Kidney glomerular epithelial cell (primary cell): ENCODE results near the gene CGN.
A peak's percentile ranks its signal among the peaks of the same experiment; 100 is the strongest.

Experiments
- DNase-seq: peaks from one replicate; lab custom pipeline; 2025; lab: John Stamatoyannopoulos, UW

Gene CGN

DNA sequence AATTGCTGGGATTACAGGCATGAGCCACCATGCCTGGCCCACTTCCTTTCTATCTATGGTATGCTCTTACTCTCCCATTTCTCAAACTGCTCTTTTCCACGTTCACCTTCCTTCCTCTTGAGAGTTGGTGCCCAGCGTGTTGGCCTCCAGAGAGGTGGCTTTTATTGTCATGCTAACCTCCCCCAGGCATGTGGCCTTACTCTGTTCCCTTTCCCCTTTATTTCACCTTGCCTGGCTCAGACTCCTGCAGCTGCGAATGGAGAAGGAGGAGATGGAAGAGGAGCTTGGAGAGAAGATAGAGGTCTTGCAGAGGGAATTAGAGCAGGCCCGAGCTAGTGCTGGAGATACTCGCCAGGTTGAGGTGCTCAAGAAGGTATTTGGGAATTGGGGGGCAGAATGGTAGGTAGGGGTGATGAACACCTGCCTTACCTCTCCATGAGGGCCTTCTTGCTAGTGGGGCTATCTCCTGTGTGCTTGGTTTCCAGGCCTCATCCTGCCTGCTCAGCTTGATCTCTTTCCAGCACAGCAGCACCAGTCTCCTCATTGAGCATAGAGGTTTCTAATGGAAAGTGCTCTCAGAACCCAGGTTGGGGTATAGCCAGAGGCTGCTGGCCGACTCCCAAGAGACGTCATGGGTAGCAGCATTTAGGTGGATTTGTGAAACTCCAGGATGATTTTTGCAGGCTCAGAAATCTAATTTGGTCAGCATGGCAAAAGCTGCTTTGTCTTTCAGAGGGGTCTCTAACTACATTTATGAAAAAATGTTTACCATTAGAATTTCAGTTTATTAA, 15.7 kb downstream of the CGN start:
- no peak for DNase-seq

DNA sequence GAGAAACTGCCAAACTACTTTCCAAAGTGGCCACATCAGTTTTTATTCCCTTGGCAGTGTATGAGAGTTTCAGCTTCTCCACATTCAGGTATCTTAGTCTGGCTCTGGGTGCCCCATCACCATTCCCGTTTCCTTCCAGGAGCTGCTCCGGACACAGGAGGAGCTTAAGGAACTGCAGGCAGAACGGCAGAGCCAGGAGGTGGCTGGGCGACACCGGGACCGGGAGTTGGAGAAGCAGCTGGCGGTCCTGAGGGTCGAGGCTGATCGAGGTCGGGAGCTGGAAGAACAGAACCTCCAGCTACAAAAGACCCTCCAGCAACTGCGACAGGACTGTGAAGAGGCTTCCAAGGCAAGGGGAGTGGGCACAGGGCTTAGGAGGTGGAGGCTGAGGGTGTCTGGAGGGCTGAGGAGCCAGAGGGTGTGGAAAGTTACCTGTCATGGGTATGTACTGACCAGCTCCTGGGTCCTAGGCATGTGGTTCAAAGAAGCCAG, 18.1 kb downstream of the CGN start:
- no peak for DNase-seq

DNA sequence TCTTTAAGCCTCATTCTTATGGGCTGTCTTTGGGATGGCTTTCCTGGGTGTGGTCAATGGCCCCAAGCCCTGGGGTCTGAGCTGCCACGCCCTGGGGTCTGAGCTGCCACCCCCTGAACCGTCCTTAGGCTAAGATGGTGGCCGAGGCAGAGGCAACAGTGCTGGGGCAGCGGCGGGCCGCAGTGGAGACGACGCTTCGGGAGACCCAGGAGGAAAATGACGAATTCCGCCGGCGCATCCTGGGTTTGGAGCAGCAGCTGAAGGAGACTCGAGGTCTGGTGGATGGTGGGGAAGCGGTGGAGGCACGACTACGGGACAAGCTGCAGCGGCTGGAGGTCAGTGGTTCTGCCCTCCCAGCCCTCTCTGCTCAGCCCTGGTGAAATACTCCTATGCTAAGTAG, 18.6 kb downstream of the CGN start:
- DNase-seq = no peak

DNA sequence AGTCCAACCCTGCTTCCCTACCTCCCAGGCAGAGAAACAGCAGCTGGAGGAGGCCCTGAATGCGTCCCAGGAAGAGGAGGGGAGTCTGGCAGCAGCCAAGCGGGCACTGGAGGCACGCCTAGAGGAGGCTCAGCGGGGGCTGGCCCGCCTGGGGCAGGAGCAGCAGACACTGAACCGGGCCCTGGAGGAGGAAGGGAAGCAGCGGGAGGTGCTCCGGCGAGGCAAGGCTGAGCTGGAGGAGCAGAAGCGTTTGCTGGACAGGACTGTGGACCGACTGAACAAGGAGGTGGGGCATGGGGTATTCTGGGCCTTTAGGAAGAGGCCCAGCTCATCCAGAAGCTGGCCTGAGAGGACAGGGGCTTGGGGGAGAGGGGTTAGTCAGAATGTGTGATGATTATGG, 19.3 kb downstream of the CGN start:
- DNase-seq = no peak

DNA sequence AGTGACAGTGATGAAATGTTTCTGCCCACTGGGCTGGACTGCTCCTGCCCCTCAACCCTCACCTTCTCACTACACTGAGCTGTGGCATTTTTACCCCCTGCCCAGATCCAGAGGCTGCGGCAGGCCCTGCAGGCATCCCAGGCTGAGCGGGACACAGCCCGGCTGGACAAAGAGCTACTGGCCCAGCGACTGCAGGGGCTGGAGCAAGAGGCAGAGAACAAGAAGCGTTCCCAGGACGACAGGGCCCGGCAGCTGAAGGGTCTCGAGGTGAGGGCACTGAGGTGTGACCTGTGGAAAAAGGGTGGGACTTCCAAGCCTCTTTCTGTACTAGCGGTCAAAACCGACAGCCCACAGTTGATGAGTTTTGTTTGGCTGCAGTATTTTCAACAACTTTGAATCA, 22.7 kb downstream of the CGN start:
- DNase-seq = no peak

DNA sequence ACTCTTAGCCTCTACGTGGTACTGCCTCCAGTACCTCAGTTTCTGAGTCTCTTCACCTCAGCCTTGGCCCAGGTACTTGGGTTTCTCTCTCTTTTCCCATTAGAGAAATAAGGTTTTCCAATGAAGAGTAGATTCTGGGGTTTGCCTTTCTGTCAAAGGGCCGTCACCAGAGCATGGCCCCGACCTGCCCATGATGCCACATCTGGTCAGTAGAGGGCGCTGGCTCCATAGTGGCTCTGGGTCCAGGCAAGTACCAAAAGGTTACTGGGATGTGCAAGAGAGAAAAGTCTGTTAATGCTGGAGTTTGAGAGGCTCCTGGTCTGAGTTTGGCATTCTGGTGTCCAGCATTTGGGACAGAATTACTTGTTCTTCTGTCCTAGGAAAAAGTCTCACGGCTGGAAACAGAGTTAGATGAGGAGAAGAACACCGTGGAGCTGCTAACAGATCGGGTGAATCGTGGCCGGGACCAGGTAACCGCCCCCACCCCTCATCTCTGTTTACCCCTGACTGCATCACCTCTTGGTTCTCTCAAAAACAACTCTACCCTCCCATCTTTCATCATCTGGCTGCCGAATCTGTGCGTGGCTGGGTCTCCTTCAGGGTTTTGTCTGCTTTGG, 23.6 kb downstream of the CGN start:
- DNase-seq = peak; percentile 41

DNA sequence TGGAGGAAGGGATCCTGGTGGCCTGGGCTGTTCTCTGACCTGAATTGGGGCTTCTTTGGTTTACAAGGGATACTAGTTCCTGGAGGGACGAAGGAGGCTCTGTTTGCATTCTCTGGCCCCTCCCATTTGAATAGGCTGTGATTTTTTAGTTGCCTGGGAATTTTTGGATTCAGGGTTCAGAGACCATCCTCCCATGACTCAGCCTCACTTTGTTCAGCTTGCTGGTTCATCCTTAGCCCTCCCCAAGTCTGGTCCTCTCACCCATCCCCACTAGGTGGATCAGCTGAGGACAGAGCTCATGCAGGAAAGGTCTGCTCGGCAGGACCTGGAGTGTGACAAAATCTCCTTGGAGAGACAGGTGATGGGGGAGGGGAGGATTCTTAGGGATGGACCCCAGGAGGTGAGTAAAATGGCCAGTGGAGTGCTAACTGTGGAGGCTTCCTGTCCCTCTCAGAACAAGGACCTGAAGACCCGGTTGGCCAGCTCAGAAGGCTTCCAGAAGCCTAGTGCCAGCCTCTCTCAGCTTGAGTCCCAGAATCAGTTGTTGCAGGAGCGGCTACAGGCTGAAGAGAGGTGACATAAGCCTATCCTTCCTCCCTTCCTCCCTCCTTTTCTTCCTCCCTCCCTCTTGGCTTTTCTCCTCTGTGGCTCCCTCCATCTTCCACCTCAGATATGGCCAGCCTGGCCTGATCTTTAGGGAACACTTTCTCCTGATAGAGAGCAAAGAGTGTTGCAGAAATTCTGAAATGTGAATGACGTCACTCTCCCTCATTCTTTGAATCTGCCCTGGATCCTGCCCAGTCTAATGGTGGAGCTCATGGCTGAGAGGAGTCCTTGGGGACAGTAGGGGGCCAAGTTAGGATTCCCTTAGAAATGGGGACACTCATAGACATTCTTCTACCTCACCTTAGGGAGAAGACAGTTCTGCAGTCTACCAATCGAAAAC, 24.4 kb downstream of the CGN start:
- DNase-seq = no peak

DNA sequence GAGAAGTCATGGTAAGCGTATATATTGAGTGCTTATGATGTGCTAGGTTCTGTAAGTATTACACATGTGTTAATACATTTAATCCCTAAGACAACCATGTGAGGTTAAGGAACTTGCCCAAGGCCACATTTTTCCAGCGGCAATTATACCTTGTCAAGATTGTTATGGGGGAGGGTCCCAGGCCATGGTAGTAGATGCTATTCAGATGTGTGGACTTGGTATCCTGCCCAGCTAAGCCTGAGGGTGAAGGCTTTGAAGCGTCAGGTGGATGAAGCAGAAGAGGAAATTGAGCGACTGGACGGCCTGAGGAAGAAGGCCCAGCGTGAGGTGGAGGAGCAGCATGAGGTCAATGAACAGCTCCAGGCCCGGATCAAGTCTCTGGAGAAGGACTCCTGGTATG, 25.3 kb downstream of the CGN start:
- no peak for DNase-seq

DNA sequence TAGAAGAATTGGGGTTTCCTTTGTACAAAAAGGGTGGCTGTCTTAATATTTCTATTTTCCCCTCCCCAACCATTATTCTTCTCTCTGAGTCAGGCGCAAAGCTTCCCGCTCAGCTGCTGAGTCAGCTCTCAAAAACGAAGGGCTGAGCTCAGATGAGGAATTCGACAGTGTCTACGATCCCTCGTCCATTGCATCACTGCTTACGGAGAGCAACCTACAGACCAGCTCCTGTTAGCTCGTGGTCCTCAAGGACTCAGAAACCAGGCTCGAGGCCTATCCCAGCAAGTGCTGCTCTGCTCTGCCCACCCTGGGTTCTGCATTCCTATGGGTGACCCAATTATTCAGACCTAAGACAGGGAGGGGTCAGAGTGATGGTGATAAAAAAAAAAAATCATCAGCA, 25.9 kb downstream of the CGN start:
- DNase-seq = peak; percentile 88

DNA sequence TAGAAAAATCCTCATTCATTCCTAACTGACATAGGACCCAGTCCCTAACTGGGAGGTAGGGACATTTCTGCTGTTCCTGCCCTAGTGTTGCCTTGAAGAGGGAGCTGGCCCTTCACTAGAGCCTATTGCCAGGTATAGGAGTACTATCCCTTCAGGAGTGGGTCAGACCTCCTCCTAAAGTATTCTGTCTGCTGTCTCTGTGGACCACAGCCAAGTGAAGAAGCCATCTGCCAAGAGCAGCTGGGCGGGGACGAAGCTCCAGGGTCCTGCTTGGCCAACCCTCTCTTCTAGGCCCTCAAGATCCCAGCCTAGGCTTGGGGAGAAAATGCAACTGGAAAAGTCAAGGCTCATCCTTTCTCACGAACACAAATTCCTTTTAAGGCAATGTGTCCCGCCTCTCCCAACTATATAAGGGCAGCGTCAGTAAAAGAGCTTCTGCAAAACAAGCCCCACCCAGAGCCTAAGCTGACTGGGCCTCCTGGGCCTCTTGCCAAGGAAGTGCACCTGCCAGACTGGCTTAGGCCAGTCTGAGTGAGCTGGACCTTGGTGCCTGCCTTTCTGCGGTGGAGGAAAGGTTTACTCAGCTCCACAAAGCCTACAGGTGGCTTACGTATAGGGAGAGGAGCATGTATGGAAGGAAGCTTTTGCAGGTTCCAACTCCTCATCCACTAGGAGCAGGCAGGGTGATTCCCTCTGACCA, 28.3 kb downstream of the CGN start:
- DNase-seq = peak; percentile 93

DNA sequence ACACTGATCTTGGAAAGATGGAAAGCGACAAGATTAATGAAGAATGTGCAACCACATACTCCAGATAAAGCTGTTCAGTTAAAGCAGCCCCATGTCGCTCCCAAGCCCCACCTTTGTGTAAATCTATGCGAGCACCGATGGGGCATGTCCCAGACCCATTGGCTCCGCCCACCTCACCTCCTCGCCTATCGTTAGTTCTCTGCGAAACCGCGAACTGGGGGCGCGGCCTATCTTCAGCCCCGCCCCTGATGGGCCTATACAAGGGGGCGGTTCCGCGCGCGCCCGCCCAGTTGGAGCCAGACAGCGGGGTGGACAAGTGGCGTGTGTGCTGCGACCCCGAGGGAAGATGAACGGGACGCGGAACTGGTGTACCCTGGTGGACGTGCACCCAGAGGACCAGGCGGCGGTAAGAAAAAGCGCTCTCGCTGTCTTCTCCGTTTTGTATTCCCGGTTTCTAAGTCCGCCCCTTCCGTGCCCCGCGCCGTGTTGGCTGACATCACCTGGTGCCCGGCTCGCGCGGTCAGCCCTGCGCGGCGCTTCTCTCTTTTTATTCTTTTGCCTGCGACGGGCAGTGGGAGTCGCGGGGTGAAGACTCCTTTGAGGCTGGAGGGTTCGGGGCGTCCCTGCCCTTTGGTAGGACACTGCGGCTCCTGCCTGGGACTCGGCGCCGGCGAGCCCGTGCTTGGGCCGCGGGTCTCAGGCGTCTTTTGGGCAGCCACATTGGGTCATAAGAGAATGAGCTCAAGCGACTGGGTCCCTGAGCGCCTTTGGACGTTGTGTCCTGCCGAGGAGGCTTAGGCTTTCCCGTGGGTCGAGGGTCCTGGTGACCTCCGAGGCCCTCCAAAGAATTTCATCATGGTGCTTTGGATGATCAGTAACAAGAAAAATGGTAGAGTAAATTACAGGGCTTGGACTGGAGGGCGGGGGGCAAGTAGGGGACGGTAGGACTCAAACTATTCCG, 29.1 kb downstream of the CGN start, which contains the start of gene TUFT1:
Gene TUFT1 (plus strand): TSS at position 289 of the 961 bp plus-strand sequence. CDS start 58 bp downstream, at position 347.
- DNase-seq = peak; percentile 86

DNA sequence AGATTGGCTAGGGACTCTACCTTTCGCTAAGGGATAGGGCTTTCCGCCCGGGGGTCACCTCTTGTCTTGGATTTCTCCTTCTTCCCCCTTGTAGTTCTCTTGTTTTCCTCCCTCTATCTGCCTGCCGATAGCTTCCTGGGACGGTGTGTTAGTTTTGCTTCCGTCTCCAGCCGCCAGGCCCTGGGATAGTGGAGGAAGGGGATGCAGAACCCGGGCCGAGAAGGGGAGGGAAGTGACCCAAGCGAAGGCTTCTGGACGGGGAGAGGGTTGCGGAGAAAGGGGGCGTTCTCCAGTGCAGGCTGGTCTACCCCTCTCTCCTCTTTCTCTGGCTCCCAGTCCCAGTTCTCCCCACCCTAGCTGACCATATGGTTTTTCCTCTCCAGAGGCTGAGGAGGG, 29.8 kb downstream of the CGN start:
- no peak for DNase-seq

DNA sequence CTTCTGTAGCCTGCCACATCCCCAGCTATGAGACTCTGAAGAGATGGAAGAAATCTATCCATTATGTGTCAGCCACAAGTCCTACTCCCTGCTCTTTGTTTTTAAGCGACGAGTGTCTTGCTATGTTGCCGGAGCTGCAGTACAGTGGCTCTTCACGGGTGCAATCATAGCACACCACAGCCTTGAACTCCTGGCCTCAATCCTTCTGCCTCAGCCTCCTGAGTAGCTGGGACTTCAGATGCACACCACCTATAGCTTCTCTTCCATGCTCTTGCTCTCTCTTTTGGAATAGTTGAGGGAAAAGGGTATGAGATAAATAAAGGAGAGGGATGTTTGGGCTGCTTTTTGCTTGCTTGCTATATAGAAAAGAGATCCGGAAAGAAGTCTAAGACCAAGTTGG, 30.6 kb downstream of the CGN start:
- DNase-seq = no peak

DNA sequence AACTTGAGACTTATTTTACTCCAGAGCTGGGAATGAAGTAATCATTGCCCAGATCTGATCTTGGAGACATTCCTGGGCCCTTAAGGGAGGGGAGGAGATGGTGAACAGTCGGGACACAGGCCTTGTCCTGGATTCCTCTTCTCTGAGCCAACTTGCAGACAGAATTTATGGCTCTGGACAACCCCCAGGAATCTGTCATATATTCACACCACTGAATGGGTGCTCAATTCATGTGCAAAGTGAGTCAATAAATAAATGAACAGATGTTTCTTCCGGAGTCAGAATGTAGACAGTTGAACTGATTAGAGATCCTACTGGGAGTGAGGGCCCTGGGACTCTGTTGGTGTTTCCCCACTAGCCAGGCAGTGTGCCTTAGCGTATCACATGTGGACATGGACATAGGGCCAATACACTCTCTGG, 31.5 kb downstream of the CGN start:
- DNase-seq = peak; percentile 85

DNA sequence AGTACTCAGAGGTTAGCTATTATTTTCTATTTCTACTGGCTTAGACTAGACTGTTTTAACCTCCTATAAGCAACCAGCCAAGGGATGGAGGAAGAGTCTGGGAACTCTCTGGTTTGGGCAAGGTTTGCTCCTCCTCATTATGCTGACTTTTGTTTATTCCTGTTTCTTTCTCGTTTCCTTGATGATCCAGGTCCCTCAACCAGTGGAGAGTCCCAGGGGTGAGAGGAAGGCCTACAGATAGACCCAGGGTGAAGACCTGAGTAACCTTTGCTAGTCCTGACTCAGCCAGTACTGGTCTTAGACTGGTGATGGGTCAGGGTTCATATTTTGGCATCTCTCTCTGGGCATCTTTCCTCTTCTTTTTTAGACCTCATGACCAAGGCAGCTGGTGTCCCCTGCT, 34.4 kb downstream of the CGN start:
- DNase-seq = no peak

DNA sequence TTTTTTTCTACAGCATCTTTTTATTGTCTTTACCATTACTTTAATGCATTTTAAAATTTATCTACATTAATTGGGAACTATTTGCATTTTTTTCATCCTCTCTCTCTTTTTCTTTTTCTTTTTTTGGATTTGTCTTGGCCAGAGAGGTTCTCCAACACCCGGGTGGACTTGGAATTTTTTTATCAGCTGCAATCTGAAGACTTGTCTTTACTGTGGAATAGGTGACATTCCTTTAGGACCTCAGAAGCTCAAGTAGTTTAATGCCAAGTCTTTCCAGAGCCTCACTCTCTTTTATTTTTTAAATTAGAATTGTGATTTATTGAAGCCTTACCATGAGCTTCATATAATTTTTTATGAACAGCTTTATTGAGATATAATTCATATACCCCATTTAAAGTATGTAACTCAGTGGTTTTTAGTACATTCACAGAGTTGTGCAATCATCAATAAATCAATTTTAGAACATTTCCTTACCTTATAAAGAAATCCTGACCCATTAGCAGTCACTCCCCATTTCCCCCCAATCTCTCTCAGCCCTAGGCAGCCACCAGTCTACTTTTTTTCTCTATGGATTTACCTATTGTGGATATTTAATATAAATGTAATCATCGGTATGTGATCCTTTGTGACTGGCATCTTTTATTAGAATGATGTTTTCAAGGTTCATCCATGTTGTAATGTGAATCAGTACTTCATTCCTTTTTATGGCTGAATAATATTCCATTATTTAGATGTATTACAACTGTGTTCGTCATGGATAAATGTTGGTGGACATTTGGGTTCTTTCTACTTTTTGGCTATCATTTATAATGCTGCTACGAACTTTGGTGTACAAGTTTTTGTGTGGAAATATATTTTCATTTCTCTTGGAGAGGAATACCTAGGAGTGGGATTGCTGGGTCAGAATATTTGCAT, 35.1 kb downstream of the CGN start:
- DNase-seq = no peak

DNA sequence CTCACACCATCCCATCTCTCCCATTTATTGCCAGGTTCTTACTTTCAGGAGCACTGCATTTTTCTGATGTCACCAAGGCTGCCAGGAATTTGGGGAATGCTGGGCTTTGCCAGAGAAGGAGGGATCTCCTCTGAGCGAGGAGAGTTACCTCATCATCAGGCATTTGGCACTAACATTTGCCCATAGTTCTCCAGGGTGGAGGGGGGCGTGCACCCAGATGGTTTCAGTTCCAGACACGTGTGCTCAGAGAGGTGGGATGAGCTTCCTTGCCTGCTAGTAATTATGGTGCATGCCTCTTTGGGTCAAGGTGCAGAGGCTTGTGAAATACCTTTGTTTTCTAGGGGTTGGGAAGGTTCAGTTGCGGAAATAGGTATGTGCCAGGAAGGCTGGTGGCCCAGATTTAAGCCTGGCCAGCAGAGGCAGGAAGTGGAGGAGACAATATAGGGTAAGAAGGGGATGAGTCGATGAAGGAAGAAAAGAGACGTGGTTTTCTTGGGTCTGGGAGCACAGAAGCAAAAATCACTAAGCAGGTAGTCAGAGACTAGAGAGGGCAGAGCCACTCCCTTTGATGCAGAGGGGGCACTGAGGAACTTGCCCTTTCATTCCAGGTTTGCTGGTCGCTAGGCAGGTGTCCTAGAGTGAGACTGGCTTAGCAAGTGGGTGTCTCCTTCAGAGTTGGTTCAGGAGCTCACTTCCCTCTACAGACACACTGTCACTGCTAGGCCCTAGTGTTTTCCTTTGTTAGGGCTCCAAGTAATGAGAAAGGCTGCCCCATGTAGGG, 36.1 kb downstream of the CGN start:
- peak; percentile 89 for DNase-seq

DNA sequence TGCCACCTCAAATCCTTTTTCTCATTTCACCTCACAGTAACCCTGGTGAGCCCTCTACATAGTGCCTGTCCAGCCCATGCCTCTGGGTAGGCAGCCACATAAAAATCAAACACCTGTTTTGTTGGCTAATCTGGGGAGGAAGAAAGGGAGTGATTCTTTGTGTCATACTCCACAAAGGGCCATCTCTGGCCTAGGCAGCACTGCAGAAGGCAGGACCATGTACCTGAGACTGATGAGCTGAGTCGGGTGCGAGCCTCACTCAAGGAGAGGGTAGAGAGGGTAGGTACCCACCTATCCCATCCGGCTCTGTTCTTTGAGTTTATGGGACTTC, 36.7 kb downstream of the CGN start:
- DNase-seq = no peak

DNA sequence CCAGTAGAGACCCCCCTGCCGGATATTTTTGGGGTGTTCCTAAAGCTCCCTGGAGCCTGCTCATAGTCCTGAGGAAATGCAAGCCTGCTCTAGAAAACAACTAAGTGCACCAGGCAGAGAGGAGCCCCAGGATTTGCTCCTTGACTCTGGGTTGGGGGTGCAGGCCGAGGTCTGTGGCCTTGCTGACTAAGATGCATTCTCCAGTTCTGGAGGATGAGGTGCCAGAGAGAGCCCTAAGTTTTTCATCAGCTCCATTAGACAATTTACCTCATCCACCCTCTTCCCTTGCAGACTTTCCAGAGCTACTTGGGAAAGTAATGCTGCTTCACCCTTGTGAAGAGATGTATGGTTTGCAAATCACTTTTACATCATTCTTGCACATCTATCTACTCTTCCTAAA, 38.0 kb downstream of the CGN start:
- DNase-seq = no peak
